CD4-positive, alpha-beta memory T cell (primary cell): Measurements from ENCODE around the gene ILF2. TPM values are rescaled to one million over a fixed set of nuclear protein-coding genes. Genes with fewer than 3 reads are reported as not detected.

Experiments used
- CTCF ChIA-PET: fragments of 350-600 bp; sonication (Branson Sonifier 250); formaldehyde crosslinking; loops from one replicate; lab custom pipeline; 2021; ENCODE audit warnings: inconsistent platforms; ENCODE audit not compliant: partially characterized antibody; lab: Charles Lee
- POLR2A ChIA-PET: fragments of 350-600 bp; sonication (Branson Sonifier 250); formaldehyde crosslinking; loops from one replicate; lab custom pipeline; 2021; ENCODE audit not compliant: partially characterized antibody; lab: Charles Lee
- DNase-seq, 5 donors: peaks; one replicate each; pipeline versions ENCODE4 v3.0.0 to v3.0.0-alpha.2; 2020 to 2022; ENCODE audit warnings: mixed read lengths in 1 of 5
- H3K27ac ChIP-seq: one replicate; pipeline ENCODE4 v1.7.0; 2013; ENCODE audit warnings: low read depth, low read length
- H3K27me3 ChIP-seq: 2 replicates; pipeline ENCODE4 v1.7.0; 2013; ENCODE audit warnings: mild to moderate bottlenecking, low read length, moderate library complexity; ENCODE audit not compliant: insufficient read depth
- H3K36me3 ChIP-seq: 2 replicates; pipeline ENCODE4 v1.7.0; 2013; ENCODE audit warnings: mild to moderate bottlenecking, low read length, moderate library complexity; ENCODE audit not compliant: insufficient read depth
- H3K4me1 ChIP-seq: 2 replicates; pipeline ENCODE4 v1.7.0; 2013; ENCODE audit warnings: mild to moderate bottlenecking, low read length, moderate library complexity; ENCODE audit not compliant: insufficient read depth
- H3K4me3 ChIP-seq, 2 donors: one replicate each; pipeline ENCODE4 v1.7.0; 2013; ENCODE audit warnings: low read length in 2 of 2, mild to moderate bottlenecking in 1 of 2
- H3K9me3 ChIP-seq, 2 donors: one replicate each; pipeline ENCODE4 v1.7.0; 2013; ENCODE audit warnings: low read length in 2 of 2, control low read depth in 1 of 2; ENCODE audit not compliant: control insufficient read depth in 1 of 2
- H3K27ac Mint-ChIP-seq, 7 donors: one replicate each; pipeline ENCODE4 v1.8.0; 2020 to 2021; ENCODE audit warnings: mixed read lengths in 7 of 7, mild to moderate bottlenecking in 6 of 7, inconsistent platforms in 3 of 7, moderate library complexity in 3 of 7
- H3K27me3 Mint-ChIP-seq, 2 donors: one replicate each; pipeline ENCODE4 v1.8.0; 2020 to 2021; ENCODE audit warnings: mixed read lengths in 2 of 2
- H3K36me3 Mint-ChIP-seq, 2 donors: one replicate each; pipeline ENCODE4 v1.8.0; 2020 to 2021; ENCODE audit warnings: mixed read lengths in 2 of 2, inconsistent platforms in 1 of 2, mild to moderate bottlenecking in 1 of 2
- H3K4me1 Mint-ChIP-seq, 4 donors: one replicate each; pipeline ENCODE4 v1.8.0; 2020 to 2021; ENCODE audit warnings: mixed read lengths in 4 of 4, mild to moderate bottlenecking in 1 of 4
- H3K4me3 Mint-ChIP-seq, 8 donors: one replicate each; pipeline ENCODE4 v1.8.0; 2020 to 2021; ENCODE audit warnings: mixed read lengths in 8 of 8, mild to moderate bottlenecking in 7 of 8, moderate library complexity in 6 of 8, inconsistent platforms in 3 of 8
- H3K9me3 Mint-ChIP-seq, 8 donors: one replicate each; pipeline ENCODE4 v1.8.0; 2020 to 2021; ENCODE audit warnings: mixed read lengths in 8 of 8, mild to moderate bottlenecking in 5 of 8, inconsistent platforms in 3 of 8, moderate library complexity in 1 of 8
- intact Hi-C: fragments of 100-400 bp; cut with micrococcal nuclease; formaldehyde crosslinking; loops from one replicate; pipeline ENCODE4 v1.15.1; 2023
- polyA plus RNA-seq, 2 donors: library from polyadenylated mRNA; unstranded; fragments of 300-500 nt; fragmentation: Illumina TruSeq; gene quantifications; one replicate each; pipeline ENCODE4 v1.2.3, GENCODE V29; 2021
- total RNA-seq, 2 experiments: library from RNA; stranded (reverse); gene quantifications; one replicate each; pipeline ENCODE4 v1.2.3, GENCODE V29; 2021

ILF2 gene
- total and polyA plus RNA-seq, 4 experiments from 2014 or later = 82.3 to 200 (median 112) TPM

DNA sequence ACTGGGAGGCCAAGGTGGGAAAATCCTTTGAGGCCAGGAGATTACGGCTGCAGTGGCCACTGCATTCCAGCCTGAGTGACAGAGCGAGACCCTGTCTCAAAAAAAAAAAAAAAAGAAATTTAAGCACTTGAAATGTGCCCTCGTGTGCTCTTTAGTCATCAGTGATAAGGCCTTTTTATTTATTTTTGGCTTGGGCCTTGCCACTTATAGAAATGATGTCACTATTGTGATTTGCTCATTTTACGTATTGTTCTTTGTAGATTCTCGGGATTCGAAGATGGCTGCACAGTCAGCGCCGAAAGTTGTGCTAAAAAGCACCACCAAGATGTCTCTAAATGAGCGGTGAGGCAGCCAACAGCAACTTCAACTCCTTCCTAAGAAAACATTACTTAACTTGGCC is 34.5 kb downstream of the ILF2 start:
- ChIA-PET CTCF (no interaction called here), POLR2A (interaction anchor here (3.1 kb wide), 1 partner anchor 9 kb away, joined by 80 read pairs; no protein-coding TSS in a partner anchor)
- H3K27me3 Mint-ChIP-seq = no peaks in the 10 kb centered on the region
- Histone ChIP-seq H3K27me3 (no peaks in the 10 kb centered on the region), H3K4me3 (no peak overlapping the region), H3K9me3 (no peaks in the 10 kb centered on the region), H3K27ac (no peak overlapping the region), H3K36me3 (peaks cover 52% of the 10 kb centered on the region), H3K4me1 (peaks cover 50% of the 10 kb centered on the region)
- intact Hi-C loops = no loop called here
- H3K9me3 Mint-ChIP-seq = peaks cover 0 to 3% (median 0%) of the 10 kb centered on the region in 8 donors
- H3K27ac Mint-ChIP-seq = peak overlapping the region in 4 of 7 donors; percentile 36 to 98 (median 68)
- peaks cover 21 to 57% of the 10 kb centered on the region in 2 donors for H3K36me3 Mint-ChIP-seq
- DNase-seq = no peak
- peaks cover 31 to 59% (median 45%) of the 10 kb centered on the region in 4 donors for H3K4me1 Mint-ChIP-seq
- H3K4me3 Mint-ChIP-seq = peak overlapping the region in 7 of 8 donors; percentile 70 to 100 (median 87)

DNA sequence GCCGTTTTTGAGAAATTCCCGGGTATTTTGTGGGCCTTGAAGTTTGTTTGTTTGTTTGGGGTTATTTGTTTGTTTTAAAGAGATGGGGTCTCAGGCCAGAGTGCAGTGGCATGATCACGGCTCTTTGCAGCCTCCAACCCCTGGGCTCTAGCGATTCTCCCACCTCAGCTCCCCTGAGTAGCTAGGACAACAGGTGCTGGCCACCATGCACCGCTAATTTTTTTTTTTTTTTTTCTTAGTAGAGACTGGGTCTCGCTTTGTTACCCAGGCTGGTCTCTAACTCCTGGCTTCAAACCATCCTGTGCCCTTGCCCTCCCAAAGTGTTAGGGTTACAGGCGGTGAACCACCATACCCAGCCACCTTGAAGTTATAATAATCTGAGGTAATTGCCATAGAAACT is 34.9 kb downstream of the ILF2 start:
- H3K4me3 Mint-ChIP-seq = peak overlapping the region; percentile 79 to 100 (median 98)
- H3K4me3 ChIP-seq = no peak overlapping the region
- ChIA-PET CTCF (interaction anchor here (1.5 to 2.5 kb wide), 2 partner anchors 12 to 91 kb away, joined by 6 to 7 read pairs; partner anchors contain the start of gene S100A4), POLR2A (interaction anchor here (0.6 to 3.1 kb wide), 5 partner anchors 10 to 319 kb away, joined by 4 to 80 read pairs (median 33); partner anchors contain the start of genes ILF2, INTS3 and SNAPIN)
- DNase-seq = no peak
- H3K4me1 Mint-ChIP-seq = peaks cover 27 to 55% (median 42%) of the 10 kb centered on the region in 4 donors
- H3K36me3 Mint-ChIP-seq = peaks cover 16 to 52% of the 10 kb centered on the region in 2 donors
- no peaks in the 10 kb centered on the region for H3K27me3 ChIP-seq
- intact Hi-C loops = loop anchor here (2.0 kb wide), 2 partner anchors 91 kb away; partner anchors contain the start of gene S100A4
- H3K27me3 Mint-ChIP-seq = no peaks in the 10 kb centered on the region
- H3K36me3 ChIP-seq = peaks cover 47% of the 10 kb centered on the region
- peak overlapping the region; percentile 40 for H3K27ac ChIP-seq
- peaks cover 46% of the 10 kb centered on the region for H3K4me1 ChIP-seq
- peak overlapping the region in 6 of 7 donors; percentile 65 to 100 (median 90) for H3K27ac Mint-ChIP-seq
- H3K9me3 ChIP-seq = no peaks in the 10 kb centered on the region
- peaks cover 0 to 3% (median 0%) of the 10 kb centered on the region in 8 donors for H3K9me3 Mint-ChIP-seq

DNA sequence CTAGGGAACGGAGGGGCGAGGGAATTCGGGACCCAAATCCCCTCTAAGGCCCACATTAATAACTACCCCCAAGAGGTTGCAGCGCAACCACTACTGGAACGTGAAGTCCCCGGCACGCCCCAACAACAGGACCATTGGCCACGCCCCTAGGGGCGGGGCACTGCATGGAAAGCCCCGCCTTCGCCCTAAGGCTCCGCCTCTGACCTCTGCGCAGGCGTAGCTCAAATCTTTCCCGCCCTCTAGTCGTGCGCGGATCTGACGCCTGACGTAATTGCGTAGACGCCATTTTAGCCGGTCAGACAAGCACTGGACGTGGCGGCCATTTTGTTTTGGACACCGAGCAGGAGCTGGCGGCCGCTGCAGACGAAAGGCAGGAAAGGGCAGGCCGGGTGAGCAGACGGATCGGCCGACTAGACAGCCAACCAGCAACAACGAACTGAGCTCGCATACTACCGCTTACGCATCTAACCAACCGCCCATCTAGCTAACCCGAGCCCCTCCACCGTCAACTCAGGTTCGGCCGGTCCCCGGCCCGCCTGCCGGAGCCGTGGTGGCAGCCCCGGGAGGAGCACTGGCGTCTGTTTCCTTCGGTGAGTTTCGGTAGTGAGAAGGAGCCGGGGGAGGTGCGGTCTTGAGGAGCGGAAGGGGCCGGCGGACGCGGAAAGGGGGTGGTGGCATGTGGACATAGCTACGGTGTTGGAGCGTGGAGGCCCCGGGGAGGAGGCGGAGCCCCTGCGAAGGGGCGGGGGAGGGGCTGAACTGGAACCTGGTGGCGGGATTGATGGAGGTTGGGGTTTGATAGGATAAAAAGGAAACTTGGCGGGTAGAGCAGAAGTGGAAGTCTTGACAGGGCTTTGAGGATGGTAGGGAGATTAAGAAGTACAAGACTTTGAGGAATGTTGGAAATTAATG is 36.8 kb downstream of the ILF2 start, which contains the start of gene CHTOP:
CHTOP (plus strand) TSS at position 313 of the 912 bp plus-strand sequence. CDS start 2,523 bp downstream, outside the sequence.
- Histone ChIP-seq H3K36me3 (peaks cover 30% of the 10 kb centered on the region), H3K9me3 (no peaks in the 10 kb centered on the region), H3K4me1 (peaks cover 36% of the 10 kb centered on the region), H3K27ac (peak within 1 kb of the TSS; percentile 100), H3K27me3 (no peaks in the 10 kb centered on the region), H3K4me3 (peak within 1 kb of the TSS; percentile 99)
- H3K9me3 Mint-ChIP-seq = peaks cover 0 to 3% (median 0%) of the 10 kb centered on the region in 8 donors
- ChIA-PET POLR2A (interaction anchor here (0.8 to 3.1 kb wide), 25 partner anchors 12 to 358 kb away, joined by 3 to 80 read pairs (median 6); partner anchors contain the start of genes CRTC2, ILF2, INTS3 and JTB), CTCF (interaction anchor here (0.9 to 2.5 kb wide), 13 partner anchors 11 to 123 kb away, joined by 3 to 12 read pairs (median 5); partner anchors contain the start of genes S100A4 and S100A6)
- peak; percentile 96 to 98 (median 97) for DNase-seq
- peak within 1 kb of the TSS; percentile 94 to 100 (median 98) for H3K4me3 Mint-ChIP-seq
- peaks cover 14 to 38% of the 10 kb centered on the region in 2 donors for H3K36me3 Mint-ChIP-seq
- intact Hi-C loops = loop anchor here (1.0 to 5.0 kb wide), 7 partner anchors 24 to 357 kb away; partner anchors contain the start of genes RPS27, S100A4 and SNAPIN
- peak within 1 kb of the TSS; percentile 98 to 100 (median 100) for H3K27ac Mint-ChIP-seq
- H3K27me3 Mint-ChIP-seq = no peaks in the 10 kb centered on the region
- H3K4me1 Mint-ChIP-seq = peaks cover 26 to 51% (median 39%) of the 10 kb centered on the region in 4 donors

DNA sequence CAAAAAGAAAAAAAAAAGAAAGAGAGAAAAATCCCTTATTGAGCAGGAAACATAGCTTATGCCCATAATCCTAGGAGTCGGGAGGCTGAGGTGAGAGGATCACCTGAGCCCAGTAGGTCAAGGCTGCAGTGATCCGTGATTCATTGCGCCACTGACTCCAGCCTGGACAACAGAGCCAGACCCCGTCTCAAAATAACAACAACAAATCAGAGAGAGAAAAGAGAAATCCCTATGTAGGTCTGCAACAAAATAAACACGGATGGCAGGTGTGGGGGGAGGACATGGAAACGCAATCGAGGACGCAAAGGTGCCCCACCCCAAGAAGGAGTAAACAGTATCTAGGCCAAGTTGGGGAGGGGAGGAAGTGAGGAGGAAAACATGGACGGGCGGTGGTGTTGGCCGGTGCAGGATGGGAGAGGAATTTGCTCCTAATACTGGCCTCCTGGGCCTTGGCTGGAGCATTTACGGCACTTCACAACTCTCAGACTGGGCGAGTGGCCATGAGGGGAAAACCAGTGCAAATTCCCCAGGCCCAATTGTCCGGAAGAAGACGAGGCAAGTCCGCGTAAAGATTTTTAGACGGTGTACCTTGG is 37.5 kb downstream of the ILF2 start:
- POLR2A ChIA-PET = interaction anchor here (0.8 to 3.1 kb wide), 23 partner anchors 13 to 358 kb away, joined by 3 to 80 read pairs (median 6); partner anchors contain the start of genes CRTC2, ILF2, INTS3 and JTB
- CTCF ChIA-PET = interaction anchor here (0.9 to 2.5 kb wide), 10 partner anchors 10 to 122 kb away, joined by 3 to 12 read pairs (median 6); partner anchors contain the start of genes S100A4 and S100A6
- DNase-seq = peak in 1 of 5 donors; percentile 46
- intact Hi-C loops = loop anchor here (2.0 to 5.0 kb wide), 3 partner anchors 66 to 358 kb away; partner anchors contain the start of gene RPS27
- Histone ChIP-seq H3K36me3 (peaks cover 25% of the 10 kb centered on the region), H3K9me3 (no peaks in the 10 kb centered on the region), H3K4me1 (peaks cover 35% of the 10 kb centered on the region), H3K27ac (peak overlapping the region; percentile 100), H3K4me3 (peak overlapping the region in 1 of 2 donors; percentile 99), H3K27me3 (no peaks in the 10 kb centered on the region)
- Mint-ChIP-seq H3K4me3 (peak overlapping the region; percentile 94 to 100 (median 98)), H3K27ac (peak overlapping the region; percentile 98 to 100 (median 100)), H3K4me1 (peaks cover 26 to 51% (median 39%) of the 10 kb centered on the region in 4 donors), H3K27me3 (no peaks in the 10 kb centered on the region), H3K9me3 (peaks cover 0 to 3% (median 0%) of the 10 kb centered on the region in 8 donors), H3K36me3 (peaks cover 14 to 32% of the 10 kb centered on the region in 2 donors)

DNA sequence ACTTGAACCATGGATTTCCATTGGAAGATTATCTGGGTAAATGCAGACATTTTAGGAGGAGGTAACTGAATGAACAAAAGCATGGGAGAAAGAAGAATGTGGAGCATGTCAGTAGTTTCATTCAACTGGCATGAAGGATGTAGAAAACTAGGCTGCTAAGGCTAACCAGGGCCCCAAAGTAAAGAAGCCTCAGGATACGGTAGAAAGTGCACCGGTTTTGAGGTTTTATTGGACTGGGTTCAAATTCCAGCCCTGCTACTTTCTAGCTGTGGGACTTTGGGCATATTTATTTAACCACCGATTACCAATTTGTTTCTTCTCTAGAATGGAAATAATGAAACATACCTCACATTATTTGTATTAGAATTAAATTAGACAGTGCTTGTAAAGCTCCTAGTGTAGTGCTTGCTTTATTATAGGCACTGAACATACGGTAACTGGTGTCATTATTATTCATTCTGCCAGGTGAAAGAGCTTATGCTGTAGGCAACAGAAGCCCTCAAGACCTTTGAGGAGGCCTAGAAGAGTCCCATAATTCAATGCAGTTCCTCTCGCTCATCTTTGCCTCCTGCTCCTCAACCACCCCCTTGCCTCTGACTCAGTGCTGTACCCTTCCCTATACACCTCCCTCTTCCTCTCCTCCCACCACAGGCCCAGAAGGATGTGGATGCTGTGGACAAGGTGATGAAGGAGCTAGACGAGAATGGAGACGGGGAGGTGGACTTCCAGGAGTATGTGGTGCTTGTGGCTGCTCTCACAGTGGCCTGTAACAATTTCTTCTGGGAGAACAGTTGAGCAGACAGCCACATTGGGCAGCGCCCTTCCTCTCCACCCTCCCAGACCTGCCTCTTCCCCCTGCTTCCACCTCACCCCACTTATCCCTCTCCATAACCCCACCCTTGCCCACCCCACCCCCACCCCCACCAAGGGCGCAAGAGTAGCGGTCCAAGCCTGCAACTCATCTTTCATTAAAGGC is 39.5 kb downstream of the ILF2 start:
- Histone ChIP-seq H3K36me3 (peaks cover 6% of the 10 kb centered on the region), H3K27me3 (no peaks in the 10 kb centered on the region), H3K9me3 (no peaks in the 10 kb centered on the region), H3K4me3 (no peak overlapping the region), H3K4me1 (peaks cover 20% of the 10 kb centered on the region), H3K27ac (no peak overlapping the region)
- CTCF ChIA-PET = interaction anchor here (1.3 to 2.6 kb wide), 2 partner anchors 12 to 63 kb away, joined by 3 to 11 read pairs; no protein-coding TSS in a partner anchor
- intact Hi-C loops = loop anchor here (2.0 to 5.0 kb wide), 3 partner anchors 65 to 359 kb away; partner anchors contain the start of gene RPS27
- peak overlapping the region in 6 of 7 donors; percentile 41 to 90 (median 58) for H3K27ac Mint-ChIP-seq
- H3K4me3 Mint-ChIP-seq = peak overlapping the region in 1 of 8 donors; percentile 10
- peaks cover 0 to 1% of the 10 kb centered on the region in 2 donors for H3K27me3 Mint-ChIP-seq
- POLR2A ChIA-PET = interaction anchor here (0.6 to 0.8 kb wide), 2 partner anchors 96 to 1948 kb away, joined by 3 to 4 read pairs; no protein-coding TSS in a partner anchor
- DNase-seq = no peak
- H3K4me1 Mint-ChIP-seq = peaks cover 15 to 38% (median 25%) of the 10 kb centered on the region in 4 donors
- peaks cover under 1 to 16% of the 10 kb centered on the region in 2 donors for H3K36me3 Mint-ChIP-seq
- peaks cover 0 to 3% (median 0%) of the 10 kb centered on the region in 8 donors for H3K9me3 Mint-ChIP-seq
